ENCODE data around the gene AFDN. TPM values are rescaled to one million over a fixed set of nuclear protein-coding genes. Genes with fewer than 3 reads are reported as not detected.

The AFDN gene
- polyA plus RNA-seq, 1 experiment: 26.6 TPM

DNA sequence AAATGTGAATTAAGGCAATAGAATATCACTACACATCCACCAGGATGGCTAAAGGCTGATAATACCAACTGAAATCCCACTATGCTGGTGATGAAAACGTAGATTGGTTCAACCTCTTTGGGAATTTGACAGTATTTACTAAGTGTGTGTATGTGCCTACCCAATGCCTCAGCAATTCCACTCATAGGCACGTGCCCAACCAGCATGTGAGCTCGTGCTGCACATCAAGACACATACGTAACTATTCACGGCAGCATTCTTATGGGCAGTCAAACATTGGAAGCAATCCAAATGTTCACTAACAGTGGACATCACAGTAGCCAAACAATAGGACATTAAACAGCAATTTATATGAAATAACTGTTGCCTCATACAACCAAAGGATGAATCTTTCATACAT is 15.7 kb upstream of the AFDN start:
- Histone ChIP-seq H3K27ac (ENCODE audit: low read depth, low read length) (no peak overlapping the region), H3K27me3 (ENCODE audit: control insufficient read depth, insufficient read depth, low read length) (no peaks in the 10 kb centered on the region), H3K4me3 (ENCODE audit: low read depth, low read length) (no peak overlapping the region), H3K9me3 (ENCODE audit: control insufficient read depth, insufficient read depth, low read length) (no peaks in the 10 kb centered on the region)
- TF ChIP-seq CTCF (IDR thresholded peaks at IDR 0.05; ENCODE audit: low read depth, low read length): no peak
- POLR2A ChIA-PET: no interaction called here
- CTCF ChIA-PET: no interaction called here
- no peak for DNase-seq (ENCODE audit: low read depth, low spot score)

GRCh38 chr6:167811442-167812087 is 15.1 kb upstream of the AFDN start:
- POLR2A ChIA-PET: no interaction called here
- Histone ChIP-seq H3K27ac (ENCODE audit: low read depth, low read length) (no peak overlapping the region), H3K27me3 (ENCODE audit: control insufficient read depth, insufficient read depth, low read length) (no peaks in the 10 kb centered on the region), H3K4me3 (ENCODE audit: low read depth, low read length) (no peak overlapping the region), H3K9me3 (ENCODE audit: control insufficient read depth, insufficient read depth, low read length) (no peaks in the 10 kb centered on the region)
- CTCF ChIA-PET: no interaction called here
- TF ChIP-seq CTCF (IDR thresholded peaks at IDR 0.05; ENCODE audit: low read depth, low read length): no peak
- DNase-seq (ENCODE audit: low read depth, low spot score): no peak

GRCh38 chr6:167812088-167812487 is 14.6 kb upstream of the AFDN start:
- no peak overlapping the region for H3K27ac ChIP-seq (ENCODE audit: low read depth, low read length)
- no peaks in the 10 kb centered on the region for H3K9me3 ChIP-seq (ENCODE audit: control insufficient read depth, insufficient read depth, low read length)
- ChIA-PET CTCF (no interaction called here), POLR2A (no interaction called here)
- H3K4me3 ChIP-seq (ENCODE audit: low read depth, low read length): no peak overlapping the region
- no peak for TF ChIP-seq CTCF (IDR thresholded peaks at IDR 0.05; ENCODE audit: low read depth, low read length)
- no peaks in the 10 kb centered on the region for H3K27me3 ChIP-seq (ENCODE audit: control insufficient read depth, insufficient read depth, low read length)
- DNase-seq (ENCODE audit: low read depth, low spot score): no peak

DNA sequence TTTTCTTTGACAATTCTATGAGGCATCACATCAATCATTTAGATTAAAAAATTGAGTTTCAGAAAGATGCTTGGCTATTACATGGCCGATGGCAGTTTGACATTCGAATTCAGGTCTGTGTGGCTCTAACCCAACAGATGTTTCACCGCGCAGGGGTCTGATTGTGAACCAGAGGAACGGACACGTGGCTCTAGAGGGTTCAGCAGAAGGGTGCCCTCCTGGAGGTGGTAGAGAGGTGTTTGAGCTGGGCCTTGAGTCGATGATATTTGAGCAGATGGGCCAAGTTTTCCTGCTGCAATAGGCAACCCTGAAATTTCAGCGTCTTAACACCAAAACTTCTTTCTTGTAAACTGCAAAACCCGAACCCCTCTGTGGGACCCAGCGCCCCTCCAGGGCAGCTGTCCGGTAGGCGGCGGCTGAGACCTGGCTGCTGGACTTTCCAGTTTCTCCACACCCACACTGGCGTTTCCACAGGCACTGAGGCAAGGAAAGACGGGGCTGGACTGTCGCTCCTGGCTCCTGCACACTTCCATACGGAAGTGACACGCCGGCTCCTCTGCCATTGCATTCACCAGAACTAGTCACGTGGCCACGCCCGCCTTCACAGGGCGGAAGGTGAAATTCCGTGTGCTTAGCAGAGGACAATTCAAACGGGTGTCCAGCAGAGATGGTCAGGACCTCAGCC is 11.3 kb upstream of the AFDN start:
- DNase-seq (ENCODE audit: low read depth, low spot score): no peak
- TF ChIP-seq CTCF (IDR thresholded peaks at IDR 0.05; ENCODE audit: low read depth, low read length): no peak
- Histone ChIP-seq H3K9me3 (ENCODE audit: control insufficient read depth, insufficient read depth, low read length) (no peaks in the 10 kb centered on the region), H3K27ac (ENCODE audit: low read depth, low read length) (no peak overlapping the region), H3K27me3 (ENCODE audit: control insufficient read depth, insufficient read depth, low read length) (peaks cover 3% of the 10 kb centered on the region), H3K4me3 (ENCODE audit: low read depth, low read length) (peak overlapping the region; percentile 38)
- ChIA-PET CTCF (no interaction called here), POLR2A (no interaction called here)

DNA sequence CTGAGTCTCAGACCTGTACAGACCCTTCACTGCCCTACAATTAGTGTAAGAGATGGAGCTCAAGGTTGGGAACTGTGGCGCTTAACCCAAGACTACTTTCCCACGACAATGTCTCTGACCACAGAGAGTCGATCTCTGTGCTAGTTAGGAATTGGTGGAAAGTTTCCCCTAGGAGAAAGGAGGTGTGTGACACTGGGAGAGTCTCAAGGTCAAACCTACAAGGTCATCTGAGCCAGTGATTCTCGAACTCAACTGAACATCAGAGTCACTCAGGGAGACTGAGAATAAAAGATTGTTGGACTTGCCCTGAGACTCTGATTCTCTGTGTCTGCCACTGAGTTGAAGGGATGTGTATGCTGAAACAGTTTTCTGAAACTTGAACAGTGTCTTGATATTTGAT is 9.7 kb upstream of the AFDN start:
- CTCF ChIA-PET: no interaction called here
- no peaks in the 10 kb centered on the region for H3K9me3 ChIP-seq (ENCODE audit: control insufficient read depth, insufficient read depth, low read length)
- no peak for TF ChIP-seq CTCF (IDR thresholded peaks at IDR 0.05; ENCODE audit: low read depth, low read length)

More for the DNA sequence above, 9.7 kb upstream of the AFDN start:
- POLR2A ChIA-PET: no interaction called here
- Histone ChIP-seq H3K4me3 (ENCODE audit: low read depth, low read length) (no peak overlapping the region), H3K27me3 (ENCODE audit: control insufficient read depth, insufficient read depth, low read length) (peaks cover 3% of the 10 kb centered on the region), H3K27ac (ENCODE audit: low read depth, low read length) (no peak overlapping the region)
- no peak for DNase-seq (ENCODE audit: low read depth, low spot score)
